Amniotic stem cell (primary cell): ENCODE measurements around the gene MTG2.

Experiments
- DNase-seq: peaks from one replicate; lab custom pipeline; 2025; lab: John Stamatoyannopoulos, UW

Gene MTG2, protein sequence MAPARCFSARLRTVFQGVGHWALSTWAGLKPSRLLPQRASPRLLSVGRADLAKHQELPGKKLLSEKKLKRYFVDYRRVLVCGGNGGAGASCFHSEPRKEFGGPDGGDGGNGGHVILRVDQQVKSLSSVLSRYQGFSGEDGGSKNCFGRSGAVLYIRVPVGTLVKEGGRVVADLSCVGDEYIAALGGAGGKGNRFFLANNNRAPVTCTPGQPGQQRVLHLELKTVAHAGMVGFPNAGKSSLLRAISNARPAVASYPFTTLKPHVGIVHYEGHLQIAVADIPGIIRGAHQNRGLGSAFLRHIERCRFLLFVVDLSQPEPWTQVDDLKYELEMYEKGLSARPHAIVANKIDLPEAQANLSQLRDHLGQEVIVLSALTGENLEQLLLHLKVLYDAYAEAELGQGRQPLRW

GRCh38 chr20:62182469-62183425 lies at the start of gene MTG2:
Gene MTG2 (plus strand): TSS chr20:62183028. CDS start chr20:62193421, 10,393 bp downstream.
- DNase-seq = peak; percentile 94

DNA sequence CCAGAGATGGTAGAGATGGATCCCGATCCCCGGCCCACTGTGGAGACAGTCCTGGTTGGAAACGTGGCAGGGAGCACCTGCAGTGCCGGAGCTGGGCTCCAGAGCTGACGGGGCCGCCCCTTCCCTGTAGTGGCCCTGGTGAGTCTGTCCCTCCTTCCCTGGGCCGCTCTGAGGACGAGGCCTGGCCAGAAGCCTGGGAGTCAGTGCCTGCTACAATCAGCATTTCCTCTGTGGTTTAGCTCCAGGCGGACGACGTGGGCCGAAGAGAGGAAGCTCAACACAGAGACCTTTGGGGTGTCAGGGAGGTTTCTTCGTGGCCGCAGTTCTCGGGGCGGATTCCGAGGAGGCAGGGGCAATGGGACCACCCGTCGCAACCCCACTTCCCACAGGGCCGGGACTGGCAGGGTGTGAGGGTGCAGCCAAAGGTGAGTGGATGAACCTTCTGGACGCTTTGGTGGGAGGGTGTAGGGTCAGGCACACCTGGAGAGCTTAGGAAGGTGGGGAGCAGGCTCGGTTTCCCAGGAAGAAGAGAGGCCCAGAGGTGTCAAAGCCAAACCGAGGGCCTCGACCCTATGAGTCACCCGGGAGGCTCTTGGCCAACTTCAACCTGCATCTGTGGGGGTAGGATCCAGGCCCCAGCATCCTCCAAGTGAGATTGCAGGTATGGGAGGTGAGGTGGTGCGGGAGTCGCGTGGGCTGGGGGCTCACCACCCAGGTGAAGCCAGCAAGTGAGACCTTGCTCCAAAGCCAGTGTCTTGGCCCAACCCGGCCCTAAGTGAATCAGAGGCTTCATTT lies 49.6 kb upstream of the MTG2 start:
- no peak for DNase-seq

DNA sequence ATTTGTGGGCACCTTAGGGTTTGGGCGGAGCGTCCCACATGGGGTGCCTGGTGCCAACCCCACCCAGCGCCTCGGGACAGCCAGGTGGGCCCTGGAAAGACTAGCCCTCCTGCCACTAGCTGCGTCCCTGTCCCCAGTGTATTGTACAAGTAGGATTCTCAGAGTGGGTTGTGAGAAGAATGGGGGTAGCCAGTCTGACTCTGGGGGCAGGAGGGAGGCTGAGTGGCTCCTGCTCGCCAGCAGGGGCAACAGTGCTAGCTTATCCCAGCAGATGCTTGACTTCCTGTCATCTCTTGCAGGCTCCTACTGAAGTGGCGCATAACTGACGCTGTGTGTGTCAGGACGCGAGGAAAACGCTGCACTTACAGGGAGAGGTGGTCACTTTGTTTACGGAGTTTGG lies 49.0 kb upstream of the MTG2 start:
- no peak for DNase-seq

GRCh38 chr20:62134735-62135231 lies 48.0 kb upstream of the MTG2 start:
- no peak for DNase-seq

- DNase-seq = no peak
Observed at GRCh38 chr20:62135573-62136266, 47.1 kb upstream of the MTG2 start.

GRCh38 chr20:62136283-62137091 lies 46.3 kb upstream of the MTG2 start:
- DNase-seq = no peak

DNA sequence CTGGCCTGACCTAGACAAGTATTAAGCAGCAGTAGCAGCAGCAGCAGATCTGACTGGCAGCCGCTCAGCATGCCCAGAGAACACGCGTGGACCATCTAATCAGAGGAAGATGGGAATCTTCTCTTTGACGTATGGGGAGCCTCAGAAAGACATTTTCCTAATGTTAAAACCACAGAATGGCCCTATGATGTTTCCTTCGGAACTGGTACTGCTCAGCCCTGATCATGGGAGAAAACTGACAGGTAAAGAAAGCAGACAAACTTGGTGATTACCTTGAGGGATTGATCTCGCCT lies 45.8 kb upstream of the MTG2 start:
- no peak for DNase-seq

DNA sequence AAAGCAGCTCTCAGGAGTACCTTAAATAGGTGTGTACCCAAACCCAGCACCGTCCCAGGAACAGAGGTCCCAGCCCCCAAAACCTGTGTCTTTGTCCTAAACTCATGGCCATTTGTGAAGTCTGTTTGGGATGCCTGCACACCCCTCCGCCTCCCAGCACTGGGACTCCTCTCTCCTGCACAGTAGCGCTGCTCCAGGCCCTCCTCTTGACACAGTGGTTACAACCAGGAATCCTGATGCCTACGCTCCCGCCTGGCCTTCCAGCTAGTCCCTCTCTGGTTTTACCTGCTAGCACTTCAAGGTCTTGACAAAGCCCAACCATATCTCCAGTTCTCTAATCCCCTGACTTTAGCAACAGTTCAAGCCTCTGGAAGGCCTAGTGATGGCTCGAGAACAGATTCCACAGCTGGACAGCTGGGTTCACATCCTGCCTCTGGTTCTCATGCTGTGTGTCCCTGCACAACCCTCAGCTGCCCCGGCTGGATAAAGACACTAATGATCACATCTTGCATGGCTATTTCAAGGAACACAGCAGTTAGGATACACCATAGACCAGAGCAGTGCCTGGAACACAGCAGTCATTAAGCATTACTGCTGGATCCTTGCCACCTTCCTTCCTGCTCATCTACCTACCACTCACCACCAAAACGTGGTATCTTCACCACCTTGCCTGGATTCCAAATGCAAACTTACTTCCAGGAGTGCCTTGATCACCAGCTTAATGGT lies 45.2 kb upstream of the MTG2 start:
- no peak for DNase-seq

GRCh38 chr20:62138204-62138543 lies 44.7 kb upstream of the MTG2 start:
- DNase-seq = no peak

- no peak for DNase-seq
Observed at GRCh38 chr20:62138912-62139311, 43.9 kb upstream of the MTG2 start.

DNA sequence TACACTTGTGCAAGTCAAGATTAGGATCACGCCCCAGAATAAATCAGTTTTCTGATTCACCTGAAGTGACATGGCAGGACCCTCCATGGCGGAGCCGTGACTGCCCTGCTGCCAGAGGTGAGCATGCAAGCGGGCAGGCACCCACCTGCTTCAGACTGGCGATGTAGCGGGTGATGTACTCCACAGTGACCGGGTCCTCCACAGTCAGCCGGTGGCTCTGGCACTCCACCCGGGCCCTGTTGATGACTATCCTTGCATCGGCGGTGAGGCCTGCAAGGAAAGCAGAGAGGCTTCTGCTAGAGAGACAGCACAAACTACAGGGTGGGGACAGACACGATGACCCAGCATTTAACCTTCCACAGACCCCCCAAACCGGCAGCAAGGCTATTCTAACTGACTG lies 43.2 kb upstream of the MTG2 start:
- no peak for DNase-seq

DNA sequence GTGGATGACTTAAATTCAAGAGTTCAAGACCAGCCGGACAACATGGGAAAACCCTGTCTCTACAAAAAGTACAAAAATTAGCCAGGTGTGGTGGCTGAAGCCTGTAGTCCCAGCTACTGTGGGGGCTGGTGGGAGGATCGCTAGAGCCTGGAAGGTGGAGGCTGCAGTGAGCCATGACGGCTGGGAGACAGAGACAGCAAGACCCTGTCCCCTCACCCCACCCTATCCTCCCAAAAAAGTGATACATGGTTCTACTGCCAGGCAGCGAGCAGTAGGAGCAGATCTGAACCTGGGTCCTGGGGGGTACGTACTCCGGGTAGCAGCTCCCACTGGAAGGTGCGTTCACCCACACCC lies 41.8 kb upstream of the MTG2 start:
- DNase-seq = no peak

DNA sequence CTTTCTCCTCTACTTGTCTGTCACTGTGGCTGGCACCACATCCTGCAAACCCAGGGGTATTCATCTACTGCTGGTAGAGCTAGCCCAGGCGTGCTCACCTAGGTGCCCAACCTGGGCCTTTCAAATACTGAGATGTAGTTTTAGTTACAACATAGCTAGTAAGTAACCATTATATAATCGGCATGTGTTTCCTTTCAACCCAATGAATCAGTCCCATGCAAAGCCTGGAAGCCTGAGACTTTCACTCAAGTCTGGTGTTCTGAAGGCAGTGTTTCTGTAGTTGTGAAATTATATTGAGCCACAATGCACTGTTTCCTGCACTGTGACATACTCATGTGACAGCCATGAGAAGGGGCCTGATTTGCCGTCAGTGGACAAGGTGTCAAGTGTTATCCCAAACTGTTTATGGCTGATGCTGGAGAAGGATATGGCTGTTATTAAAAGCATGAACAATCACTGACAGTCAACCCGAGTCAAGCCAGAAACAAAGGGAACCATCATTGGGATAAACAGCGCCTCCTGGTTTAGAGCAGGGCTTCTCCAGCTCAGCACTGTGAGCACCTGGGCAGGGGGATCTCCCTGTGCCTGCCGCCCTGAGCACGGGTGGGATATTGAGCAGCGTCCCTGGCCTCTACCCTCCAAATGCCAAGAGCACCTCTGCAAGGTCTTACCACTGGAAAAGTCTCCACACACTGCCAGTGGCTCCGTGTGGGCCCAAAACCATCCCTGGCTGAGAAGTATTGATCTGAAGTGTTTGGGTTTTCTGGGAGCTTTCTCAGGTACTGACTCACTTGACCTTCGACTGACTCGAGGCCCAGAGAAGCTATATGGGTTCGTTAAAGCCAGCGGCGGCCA lies 41.2 kb upstream of the MTG2 start:
- no peak for DNase-seq

DNA sequence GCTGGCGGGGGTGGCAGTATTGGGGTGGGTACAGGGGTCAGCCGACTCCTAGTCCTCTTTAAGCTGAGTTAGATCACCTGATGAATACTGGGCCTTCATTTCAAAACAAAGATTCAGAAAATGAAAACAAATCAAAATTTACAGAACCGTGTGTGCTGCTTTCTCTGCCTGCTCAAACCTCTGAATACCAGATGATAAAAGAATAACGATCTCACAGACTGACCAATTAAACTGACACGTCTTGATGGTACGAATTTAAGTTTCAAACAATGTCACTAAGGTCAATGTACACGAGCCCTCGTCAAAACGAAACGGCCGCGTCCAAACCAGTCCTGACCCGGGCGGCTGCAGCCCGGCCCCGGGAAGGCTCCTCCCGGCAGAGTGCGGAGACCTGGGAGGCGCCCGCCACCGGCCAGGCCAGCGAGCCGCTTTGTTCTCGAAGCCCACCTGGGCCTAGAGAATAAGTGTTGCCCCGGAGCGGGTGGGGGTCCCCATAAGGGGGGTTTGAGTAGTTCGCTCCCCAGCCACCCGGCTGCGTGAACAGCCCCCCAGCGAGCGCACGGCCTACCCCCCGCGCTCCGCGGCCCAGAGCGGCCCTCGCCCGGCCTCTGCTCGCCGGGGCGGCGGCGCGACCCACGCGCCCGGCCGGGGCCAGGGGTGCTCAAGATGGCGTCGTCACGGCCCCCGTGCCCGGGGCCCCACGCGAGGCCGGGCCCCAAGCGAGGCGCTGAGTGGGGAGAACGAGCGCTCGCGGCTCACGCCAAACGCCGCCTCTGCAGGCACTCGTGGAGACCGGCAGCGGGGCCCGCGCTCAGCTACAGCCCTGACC lies 40.4 kb upstream of the MTG2 start:
- no peak for DNase-seq

DNA sequence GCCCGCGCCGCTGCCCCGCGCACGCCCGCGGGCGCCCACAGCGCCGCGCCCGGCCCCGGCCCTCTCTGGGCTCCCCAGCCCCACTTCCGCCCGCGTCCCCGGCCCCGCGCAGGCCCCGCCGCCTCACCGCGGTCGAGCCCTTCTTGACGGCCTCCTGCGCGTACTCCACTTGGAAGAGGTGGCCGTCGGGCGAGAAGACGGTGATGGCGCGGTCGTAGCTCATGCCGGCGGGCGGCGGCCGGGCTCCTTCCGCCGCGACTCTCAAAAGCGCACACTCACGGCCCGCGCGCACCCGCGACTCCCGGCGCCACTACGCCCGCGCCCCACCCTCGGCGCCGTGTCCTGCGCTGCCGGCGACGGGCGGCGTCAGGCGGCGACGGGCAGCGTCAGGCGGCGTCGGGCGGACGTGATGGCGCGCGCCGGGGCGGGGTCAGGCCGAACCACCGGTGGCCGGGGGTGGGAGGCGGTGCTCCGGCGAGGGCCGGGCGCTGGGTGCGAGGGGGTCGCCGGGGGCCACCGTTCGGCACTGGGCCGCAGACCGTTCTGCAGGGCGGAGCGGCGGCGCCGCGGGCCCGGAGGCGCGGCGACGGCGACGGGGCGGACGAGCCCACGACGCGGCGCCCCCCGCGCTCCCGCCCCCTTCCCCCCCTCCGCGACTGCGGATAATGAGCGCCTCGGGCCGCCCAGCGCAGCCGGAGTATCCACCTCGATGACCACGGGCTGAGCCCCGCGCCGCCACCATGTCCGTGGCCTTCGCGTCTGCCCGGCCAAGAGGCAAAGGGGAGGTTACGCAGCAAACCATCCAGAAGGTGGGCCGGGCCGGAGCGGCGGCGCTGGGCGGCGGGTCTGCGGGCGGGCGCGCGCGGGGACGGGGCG lies 39.5 kb upstream of the MTG2 start, which contains the start of the genes PSMA7 and SS18L1:
PSMA7 (minus strand) TSS at position 314 of the 876 bp plus-strand sequence; CDS start at position 223, 91 bp downstream.
SS18L1 (plus strand) TSS at position 689 of the 876 bp plus-strand sequence; CDS start at position 741, 52 bp downstream.
- DNase-seq = peak; percentile 70

DNA sequence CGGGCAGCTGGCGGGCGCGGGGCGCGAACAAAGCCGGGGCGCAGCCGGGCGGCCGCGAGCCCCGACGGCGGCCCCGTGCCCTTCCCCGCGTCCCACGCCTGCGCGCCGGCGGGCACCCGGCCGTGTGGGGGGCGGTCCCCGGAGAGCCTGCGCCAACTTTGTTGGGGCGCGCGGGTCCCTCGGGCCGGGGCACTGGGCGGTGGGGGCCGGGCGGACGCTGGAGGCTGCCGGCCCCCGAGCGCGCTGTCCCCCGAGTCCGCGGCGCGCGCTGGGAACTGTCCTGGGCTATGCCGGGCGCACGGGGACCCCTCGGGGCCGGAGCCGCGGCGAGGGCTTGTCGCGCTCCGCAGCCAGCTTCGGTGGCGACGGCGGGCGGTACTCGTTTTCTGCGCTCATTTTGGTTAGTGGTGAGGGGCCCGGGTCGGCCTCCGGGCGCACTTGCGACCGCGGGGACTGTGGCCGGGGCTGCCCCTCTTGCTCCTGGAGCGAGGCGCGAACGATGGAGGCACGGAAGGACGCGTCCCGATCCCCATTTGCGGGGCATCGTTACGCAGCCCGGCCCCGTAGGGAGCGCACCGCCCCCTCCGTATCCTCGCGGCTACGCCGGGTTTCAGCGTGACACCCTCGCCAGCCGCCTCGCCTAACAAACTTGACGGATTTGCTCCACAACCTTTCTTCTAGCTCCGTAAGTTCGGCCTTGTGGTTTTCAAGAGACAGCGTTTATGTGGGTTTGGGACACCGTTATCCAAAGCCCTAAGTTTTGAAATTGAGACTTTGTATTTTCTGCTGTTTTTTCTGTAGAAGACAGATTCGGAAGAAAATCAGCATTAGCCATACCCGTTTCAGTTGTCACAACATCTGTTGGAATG lies 38.6 kb upstream of the MTG2 start:
- DNase-seq = no peak
